ENCODE results near the gene LYRM7.

DNA sequence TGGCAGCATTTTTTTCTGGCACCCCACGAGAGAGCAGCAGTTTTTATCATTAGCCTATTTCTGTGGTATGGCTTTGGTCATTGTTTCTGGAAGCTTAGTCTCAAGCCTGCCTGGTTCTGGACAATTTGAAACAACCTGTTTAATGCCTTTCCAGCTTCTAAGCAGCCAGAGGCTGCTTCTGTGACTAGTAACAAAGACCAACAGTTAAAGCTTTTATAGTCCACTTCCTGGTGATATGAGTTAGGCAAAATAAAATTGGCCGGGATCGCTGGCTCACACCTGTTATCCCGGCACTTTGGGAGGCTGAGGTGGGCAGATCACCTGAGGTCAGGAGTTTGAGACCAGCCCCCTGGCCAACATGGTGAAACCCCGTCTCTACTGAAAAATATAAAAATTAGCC, 24.0 kb downstream of the LYRM7 start:
- TF ChIP-seq, protein P1, sequence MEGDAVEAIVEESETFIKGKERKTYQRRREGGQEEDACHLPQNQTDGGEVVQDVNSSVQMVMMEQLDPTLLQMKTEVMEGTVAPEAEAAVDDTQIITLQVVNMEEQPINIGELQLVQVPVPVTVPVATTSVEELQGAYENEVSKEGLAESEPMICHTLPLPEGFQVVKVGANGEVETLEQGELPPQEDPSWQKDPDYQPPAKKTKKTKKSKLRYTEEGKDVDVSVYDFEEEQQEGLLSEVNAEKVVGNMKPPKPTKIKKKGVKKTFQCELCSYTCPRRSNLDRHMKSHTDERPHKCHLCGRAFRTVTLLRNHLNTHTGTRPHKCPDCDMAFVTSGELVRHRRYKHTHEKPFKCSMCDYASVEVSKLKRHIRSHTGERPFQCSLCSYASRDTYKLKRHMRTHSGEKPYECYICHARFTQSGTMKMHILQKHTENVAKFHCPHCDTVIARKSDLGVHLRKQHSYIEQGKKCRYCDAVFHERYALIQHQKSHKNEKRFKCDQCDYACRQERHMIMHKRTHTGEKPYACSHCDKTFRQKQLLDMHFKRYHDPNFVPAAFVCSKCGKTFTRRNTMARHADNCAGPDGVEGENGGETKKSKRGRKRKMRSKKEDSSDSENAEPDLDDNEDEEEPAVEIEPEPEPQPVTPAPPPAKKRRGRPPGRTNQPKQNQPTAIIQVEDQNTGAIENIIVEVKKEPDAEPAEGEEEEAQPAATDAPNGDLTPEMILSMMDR (conservative IDR thresholded peaks at IDR 0.05; ENCODE audit: low read length) = no peak
- no peak for TF ChIP-seq EZH2phosphoT487 (IDR thresholded peaks at IDR 0.05; ENCODE audit: borderline replicate concordance)

All from Loucy (cell line).